ENCODE measurements around the gene SLC5A12.
"Not testable (repeated sequence)": the region's sequence is repeated elsewhere in the genome, so short reads cannot be mapped to it uniquely, and the experiment has no call there.

SLC5A12 gene

GRCh38 chr11:26651916-26652315, 69.9 kb downstream of the SLC5A12 start:
- DNase-seq (ENCODE audit: low spot score) = no peak

- peak; percentile 60 for DNase-seq (ENCODE audit: low spot score)
Observed at GRCh38 chr11:26649884-26650283, 72.0 kb downstream of the SLC5A12 start.

GRCh38 chr11:26643314-26643713, 78.5 kb downstream of the SLC5A12 start:
- not testable (repeated sequence) for DNase-seq (ENCODE audit: low spot score)

- DNase-seq (ENCODE audit: low spot score) = no peak
Observed at GRCh38 chr11:26632691-26633159, 89.1 kb downstream of the SLC5A12 start.

- DNase-seq (ENCODE audit: low spot score) = no peak
Observed at GRCh38 chr11:26626346-26626745, 95.5 kb downstream of the SLC5A12 start.

- DNase-seq (ENCODE audit: low spot score) = no peak
Observed at GRCh38 chr11:26623076-26623659, 98.7 kb downstream of the SLC5A12 start.

- DNase-seq (ENCODE audit: low spot score) = no peak
Observed at GRCh38 chr11:26622181-26622580, 99.7 kb downstream of the SLC5A12 start.

GRCh38 chr11:26621132-26621531, 100.7 kb downstream of the SLC5A12 start:
- DNase-seq (ENCODE audit: low spot score) = no peak

GRCh38 chr11:26620282-26621045, 101.4 kb downstream of the SLC5A12 start:
- no peak for DNase-seq (ENCODE audit: low spot score)

GRCh38 chr11:26618441-26618840, 103.4 kb downstream of the SLC5A12 start:
- DNase-seq (ENCODE audit: low spot score) = no peak
